HG03571 (cell line): ENCODE results near the gene IRX2.

Experiments
- ATAC-seq: cut with Tn5 transposase; IDR thresholded peaks from one replicate; pipeline ENCODE4 v1.9.1; 2021; ENCODE audit not compliant: unreplicated experiment

Gene IRX2

DNA sequence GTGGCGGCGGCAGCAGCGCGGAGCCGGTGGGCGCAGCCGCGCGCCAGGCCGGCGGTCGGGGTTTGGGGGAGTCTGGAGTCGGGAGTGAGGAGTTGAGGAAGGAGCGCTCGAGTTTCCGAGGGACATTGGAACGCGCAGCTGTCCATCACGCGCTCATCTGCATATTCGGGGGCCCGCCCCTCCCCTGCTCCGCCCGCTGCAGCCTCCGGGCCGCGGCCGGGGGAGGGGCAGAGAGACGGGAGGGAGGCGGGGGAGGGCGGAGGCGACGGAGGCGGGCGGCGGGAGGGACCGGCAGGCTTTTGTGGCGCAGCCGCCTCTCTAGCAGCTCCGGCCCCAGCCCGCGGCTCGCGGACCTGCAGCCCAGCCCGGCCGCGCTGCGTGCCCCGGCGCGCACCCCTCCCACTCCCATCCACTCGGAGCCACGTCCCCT, at the start of gene IRX2:
IRX2 (minus strand) TSS at position 86 of the 430 bp plus-strand sequence. CDS start 264 bp downstream, outside the sequence.
- ATAC-seq = no peak

DNA sequence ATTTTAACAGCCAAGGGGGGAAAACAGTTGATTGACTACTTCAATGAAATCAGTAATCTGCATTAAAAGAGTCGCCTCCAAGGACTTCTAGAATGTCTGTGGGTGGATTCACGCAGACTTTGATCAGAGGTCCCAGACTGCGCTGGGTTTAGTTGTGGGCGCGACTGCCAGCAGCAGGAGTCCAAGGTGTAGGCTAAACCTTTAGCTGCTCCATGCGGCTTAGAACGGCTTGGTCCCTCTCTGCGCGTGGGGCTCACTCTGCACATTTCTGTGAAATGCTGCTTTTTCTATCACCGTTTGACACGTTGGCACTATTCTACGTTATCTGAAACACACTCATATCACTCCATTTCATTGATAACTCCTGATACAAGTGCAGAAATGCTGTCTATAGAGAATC, 48.6 kb upstream of the IRX2 start:
- ATAC-seq = no peak

GRCh38 chr5:2797981-2798380, 46.5 kb upstream of the IRX2 start:
- no peak for ATAC-seq

DNA sequence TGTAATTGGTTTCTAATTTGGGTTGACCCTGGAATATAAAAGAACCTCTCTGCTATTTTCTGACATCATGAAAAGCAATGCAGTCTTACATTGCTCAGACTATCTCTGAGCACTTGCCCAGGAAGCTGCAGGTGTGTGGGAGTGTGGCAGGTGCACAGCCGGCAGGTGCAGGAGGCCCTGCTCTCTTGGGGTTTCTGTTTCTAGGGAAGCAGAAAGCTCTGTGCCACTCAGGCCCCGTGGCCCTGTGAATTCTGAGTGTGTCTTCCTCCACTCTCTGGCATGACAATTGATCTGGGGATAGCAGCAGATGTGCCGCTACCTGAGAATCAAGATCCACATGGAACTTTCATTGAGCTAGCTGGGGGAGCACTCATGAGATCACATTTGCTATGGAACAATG, 45.7 kb upstream of the IRX2 start:
- ATAC-seq = no peak

- no peak for ATAC-seq
These were observed 31.7 kb upstream of the IRX2 start for GRCh38 chr5:2783223-2783622.

DNA sequence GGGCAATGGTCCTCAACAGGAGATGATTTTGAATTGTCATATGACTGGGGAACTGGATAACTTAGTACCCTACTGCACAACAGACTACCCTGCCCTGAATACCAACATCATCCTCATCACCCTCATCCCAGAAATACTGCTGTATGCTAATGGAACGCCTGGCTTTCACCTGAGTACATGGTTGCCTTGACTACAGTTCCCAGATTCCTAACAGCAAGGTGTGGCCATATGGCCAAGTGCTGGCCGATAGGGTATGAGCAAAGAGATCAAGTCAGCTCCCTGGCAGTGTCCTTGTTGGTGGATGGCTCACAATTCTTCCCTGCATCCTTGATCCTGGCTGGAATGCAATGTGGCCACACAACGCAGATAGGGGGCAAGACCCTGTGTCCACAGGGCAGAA, 31.2 kb upstream of the IRX2 start:
- ATAC-seq = no peak

DNA sequence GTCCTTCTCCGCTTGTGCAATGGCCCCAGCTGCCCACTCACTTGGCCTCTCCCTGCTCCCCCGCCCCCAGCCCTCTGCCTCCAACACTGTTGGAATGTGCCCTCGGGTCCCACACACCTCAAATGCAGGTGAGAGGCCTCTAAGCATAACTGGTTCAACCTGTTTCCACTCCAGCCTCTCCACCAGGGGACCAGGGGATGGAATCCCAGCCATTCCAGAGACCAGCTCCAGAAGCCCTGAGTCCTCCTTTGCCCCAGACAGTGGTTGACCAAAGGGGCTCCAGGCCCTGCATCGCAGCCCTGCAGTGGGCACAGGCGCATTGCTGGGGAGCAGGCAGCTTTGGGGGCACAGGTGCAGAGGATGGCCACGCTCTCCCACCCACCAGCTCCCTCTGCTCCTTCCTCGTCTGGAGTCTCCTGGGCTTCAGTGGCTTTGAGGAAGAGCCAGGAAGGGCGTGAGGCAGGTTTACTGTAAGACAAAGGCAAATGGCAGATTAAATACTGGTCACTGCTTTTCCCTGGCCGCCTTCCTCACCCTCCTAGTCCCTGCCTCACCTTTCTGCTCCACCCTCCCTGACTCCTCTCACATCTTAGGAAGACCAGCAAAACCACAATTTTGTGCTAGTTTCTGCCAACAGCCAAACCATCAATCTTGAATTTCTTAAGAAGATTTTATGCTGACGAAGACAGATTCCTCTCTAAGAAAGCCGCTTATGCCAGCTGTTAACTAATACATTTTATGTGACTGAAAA, 29.1 kb upstream of the IRX2 start:
- no peak for ATAC-seq

DNA sequence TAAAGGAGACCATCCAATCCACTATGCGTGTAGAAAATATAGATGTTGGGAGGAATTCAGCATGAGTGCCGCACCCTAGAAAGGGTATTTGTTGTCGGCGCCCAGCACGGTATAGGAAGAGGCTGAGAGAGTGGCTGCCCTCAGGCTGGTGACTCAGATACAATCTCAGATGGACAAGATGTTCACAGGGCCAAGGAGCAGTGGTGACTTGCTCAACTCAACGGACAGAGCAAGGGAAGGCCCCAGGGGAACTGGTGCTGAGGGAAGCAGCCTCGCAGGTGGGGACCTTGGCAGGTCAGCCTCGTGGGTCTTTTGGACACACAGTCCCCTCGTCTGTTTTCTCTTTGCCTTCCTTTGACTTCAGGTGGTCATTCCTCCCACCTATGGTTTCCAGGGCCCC, 28.0 kb upstream of the IRX2 start:
- ATAC-seq = no peak

- ATAC-seq = no peak
These were observed 25.1 kb upstream of the IRX2 start for GRCh38 chr5:2776337-2777302.

DNA sequence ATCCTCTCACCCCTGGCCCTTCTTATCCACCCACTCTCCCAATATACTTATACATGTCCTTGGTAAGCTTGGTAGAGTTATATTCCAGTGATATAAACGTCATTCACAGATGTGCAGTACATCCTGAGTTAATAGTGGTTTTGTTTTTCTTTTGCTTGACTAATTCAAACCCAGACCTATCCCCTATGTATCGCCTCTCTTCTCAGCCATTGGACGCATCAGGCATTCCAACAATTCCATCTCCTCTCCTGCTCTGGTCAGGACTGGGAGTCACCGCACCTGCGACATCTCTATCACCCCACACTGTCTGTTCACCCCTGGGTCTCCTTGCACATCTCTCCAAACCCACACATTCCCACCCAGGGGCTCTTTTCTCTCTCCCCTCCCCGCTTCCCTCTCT, 21.9 kb upstream of the IRX2 start:
- ATAC-seq = no peak

- no peak for ATAC-seq
These were observed 15.6 kb upstream of the IRX2 start for GRCh38 chr5:2767089-2767488.

DNA sequence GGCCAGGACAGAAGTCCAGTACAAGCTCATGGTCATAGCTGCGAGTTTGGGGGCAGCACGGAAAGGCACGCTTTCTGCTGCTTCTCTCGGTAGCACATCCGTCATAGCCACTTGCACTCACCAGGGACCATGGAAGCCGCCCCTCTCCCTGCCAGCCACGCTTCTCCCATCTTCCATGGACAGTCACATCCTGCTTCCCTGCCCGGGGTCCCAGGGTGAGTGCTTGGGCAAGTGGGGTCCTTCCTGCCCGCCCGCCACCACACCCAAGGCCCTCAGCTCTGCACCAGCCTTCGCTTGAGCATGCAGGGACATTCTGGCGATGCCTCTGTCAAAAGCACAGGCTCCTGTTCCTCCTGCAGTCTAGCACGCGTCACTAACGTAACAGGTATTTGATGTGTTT, 13.1 kb upstream of the IRX2 start:
- no peak for ATAC-seq

GRCh38 chr5:2763533-2763794, 12.0 kb upstream of the IRX2 start:
- ATAC-seq = no peak

DNA sequence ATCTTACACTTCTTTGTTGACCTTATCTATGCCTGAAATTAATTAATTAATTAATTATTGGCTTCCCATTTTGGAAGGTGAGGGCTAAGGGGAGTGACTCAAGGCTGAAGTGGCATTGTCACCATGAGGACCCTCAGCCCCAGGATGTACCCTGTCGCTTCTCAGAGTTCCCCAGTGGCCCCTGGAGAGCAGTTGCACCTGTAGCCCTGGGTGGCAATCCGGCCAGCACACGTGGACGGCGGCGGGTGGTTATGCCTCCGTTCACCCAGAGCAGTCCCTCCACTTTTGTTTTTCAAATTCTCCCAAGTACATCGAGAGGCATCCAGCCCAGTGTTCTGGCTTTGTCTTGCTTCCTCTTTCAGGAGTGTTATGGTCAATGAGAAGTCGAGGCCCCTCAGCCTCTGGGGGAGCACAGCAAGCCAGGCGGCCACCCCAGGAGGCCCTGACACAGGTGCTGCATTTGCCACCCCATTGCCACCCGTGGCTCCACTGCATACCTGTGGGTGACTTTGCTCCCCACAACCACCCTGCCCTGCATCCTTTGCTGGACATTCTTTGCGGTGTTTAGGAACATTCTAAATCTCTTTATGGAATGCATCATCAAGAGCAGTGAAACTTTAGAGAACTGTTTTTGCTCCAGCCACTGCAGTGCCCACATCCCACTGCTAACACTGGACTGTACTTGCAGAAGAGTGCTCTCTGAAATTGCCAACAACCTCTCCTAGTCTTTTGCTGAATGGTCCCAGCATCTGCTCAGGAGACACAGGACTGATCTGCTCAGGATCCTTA, 11.5 kb upstream of the IRX2 start:
- ATAC-seq = no peak

- ATAC-seq = no peak
These were observed 10.5 kb upstream of the IRX2 start for GRCh38 chr5:2761921-2762488.

DNA sequence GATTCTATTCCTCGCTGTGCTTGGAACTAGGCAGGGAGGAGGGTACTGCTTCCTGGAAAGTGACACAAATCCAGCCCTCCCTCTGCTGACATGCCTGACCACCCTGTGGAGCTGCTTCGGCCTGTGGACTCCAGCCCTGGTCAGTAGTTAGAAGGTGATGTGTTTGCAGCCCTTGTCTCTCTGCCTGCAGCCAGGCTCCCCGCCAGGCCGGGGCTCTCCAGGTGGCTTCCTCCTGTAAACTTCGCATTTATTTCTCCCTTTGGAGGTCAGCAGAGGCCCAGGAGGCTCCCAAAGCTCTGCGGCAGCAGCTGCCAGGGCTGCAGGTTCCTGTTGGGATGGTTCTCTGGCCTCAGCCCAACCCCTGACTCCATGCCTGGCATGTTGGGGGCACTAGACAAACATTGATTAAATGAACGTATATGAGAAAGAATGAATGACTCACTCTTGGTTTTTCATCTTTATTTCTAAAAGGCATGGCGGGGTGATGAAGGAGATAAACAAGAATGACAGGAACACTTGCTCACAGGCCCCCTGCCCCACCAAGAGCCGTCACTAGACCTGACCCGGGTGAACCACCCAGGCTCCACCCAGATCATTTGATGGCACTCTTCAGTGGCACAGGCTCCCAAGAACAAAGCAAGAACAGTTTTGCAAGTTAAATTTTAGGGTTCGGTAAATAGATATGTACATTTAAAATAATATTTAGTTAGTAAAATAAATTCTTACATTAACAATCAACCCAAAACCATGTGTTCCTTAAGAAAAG, 8.4 kb upstream of the IRX2 start:
- no peak for ATAC-seq

DNA sequence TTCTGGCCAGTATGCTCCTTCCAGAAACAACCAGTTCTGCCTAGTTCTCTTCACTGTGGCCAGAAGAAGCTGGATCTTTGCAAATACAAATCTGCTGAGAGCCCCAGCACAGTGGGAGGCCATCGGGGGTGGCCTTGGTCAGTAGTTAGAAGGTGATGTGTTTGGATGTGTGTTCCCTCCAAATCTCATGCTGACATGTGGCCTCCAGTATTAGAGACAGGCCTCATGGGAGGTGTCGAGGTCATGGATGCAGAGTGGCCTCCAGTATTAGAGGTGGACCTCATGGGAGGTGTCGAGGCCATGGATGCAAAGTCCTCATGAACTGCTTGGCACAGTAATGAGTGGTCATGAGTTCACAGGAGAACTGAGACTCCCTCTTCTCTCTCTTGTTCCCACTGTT, 7.6 kb upstream of the IRX2 start:
- no peak for ATAC-seq

DNA sequence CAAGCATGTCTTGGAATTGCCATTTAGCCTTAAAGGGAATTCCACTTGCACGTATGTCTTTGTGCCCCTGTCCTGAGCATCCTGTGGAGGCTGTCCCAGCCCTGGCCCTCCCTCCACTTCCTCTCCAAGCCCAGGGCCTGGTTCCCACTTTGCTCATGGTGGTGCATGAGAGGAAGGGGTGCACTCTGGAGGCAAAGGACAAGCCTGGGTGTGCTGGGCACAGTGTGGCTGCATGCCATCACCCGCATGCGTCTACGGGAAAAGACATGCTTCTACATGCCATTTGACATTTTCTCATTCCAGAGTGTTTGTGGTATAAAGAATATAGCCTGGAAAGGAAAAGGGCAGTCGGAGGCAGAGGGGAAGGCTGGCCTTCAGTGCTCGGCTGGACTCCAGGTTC, 7.2 kb upstream of the IRX2 start:
- no peak for ATAC-seq

DNA sequence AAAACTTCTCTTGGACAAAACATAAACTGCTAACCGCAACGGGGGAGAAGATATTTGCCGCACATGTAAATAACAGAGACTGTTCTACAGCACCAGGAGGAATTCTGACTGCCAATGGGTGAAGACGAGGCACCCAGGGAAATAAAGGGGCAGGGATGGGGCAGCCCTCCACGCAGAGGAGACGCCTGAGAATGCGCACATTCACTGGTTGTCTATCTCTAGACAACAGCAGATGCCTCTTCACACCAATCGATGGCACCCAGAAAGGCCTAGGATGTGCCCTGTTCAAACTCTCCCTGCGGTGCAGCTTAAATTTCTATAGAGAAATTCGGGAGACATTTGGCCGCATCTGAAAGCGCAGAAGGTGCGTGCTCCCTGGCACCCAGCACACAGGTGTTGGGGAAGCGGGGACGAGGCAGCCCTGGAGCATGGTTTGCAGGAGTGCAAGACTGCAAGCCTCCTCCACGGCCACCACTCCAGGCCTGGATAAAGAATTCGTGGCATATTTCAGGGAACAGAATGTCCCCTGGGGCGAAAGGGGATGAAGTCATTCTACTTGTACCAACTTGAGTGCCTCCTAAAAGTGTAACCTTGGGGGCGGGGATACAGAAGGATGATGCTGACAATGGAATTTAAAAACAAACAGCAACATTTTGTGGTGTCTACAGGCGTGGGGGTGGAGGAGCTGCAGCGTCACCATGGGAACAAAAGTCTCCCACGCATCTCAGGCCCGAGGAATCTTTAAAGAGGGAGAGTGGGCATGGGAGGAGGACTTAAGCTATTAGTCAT, 6.3 kb upstream of the IRX2 start:
- ATAC-seq = no peak
